Vagina (tissue), 2 donors: ENCODE measurements around the gene ASB5.

Experiments used
- CTCF ChIP-seq, 3 experiments: fragments of 450-650 bp in 2 of 3; fragments of 200-600 bp in 1 of 3; sonication (generic) in 1 of 3; IDR thresholded peaks; one replicate each; pipeline ENCODE4 v1.5.1; 2017 to 2019; ENCODE audit warnings: antibody characterized with exemption in 3 of 3, mild to moderate bottlenecking in 2 of 3, moderate library complexity in 2 of 3
- POLR2A ChIP-seq, 2 donors: fragments of 450-650 bp; IDR thresholded peaks; one replicate each; pipeline ENCODE4 v1.6.1; 2017; ENCODE audit warnings: antibody characterized with exemption in 2 of 2, mild to moderate bottlenecking in 2 of 2, moderate library complexity in 2 of 2
- POLR2AphosphoS5 ChIP-seq, 2 donors: sonication (generic); formaldehyde crosslinking; IDR thresholded peaks; one replicate each; pipeline ENCODE4 v1.9.0; 2017; ENCODE audit warnings: antibody characterized with exemption in 2 of 2, mild to moderate bottlenecking in 2 of 2, low read depth in 1 of 2; ENCODE audit not compliant: insufficient read depth in 1 of 2

GRCh38 chr4:176286728-176287127 lies 17.7 kb upstream of the ASB5 start:
- no peak for TF ChIP-seq CTCF (IDR thresholded peaks at IDR 0.05)
- TF ChIP-seq POLR2AphosphoS5 (IDR thresholded peaks at IDR 0.05; ENCODE audit: insufficient read depth in 1 of 2, low read depth in 1 of 2): no peak
- TF ChIP-seq POLR2A (IDR thresholded peaks at IDR 0.05): no peak
